Measurements from ENCODE around the gene PITPNM3. TPM values are rescaled to one million over a fixed set of nuclear protein-coding genes. Genes with fewer than 3 reads are reported as not detected.

The PITPNM3 gene
- total RNA-seq, 2 experiments from 2014 or later, result 0.87 to 0.92 TPM

GRCh38 chr17:6580625-6581024 is 24.3 kb upstream of the PITPNM3 start:
- DNase-seq (no peak), ATAC-seq (no peak)
- peaks cover 6% of the 10 kb centered on the region for H3K4me1 Mint-ChIP-seq (ENCODE audit: low read depth)
- peaks cover 37% of the 10 kb centered on the region for H3K36me3 Mint-ChIP-seq (ENCODE audit: low read depth)
- POLR2A ChIA-PET, result no interaction called here
- CTCF ChIA-PET, result no interaction called here
- intact Hi-C loops (cut with micrococcal nuclease), result no loop called here
- H3K9me3 Mint-ChIP-seq, result peaks cover under 1% of the 10 kb centered on the region
- H3K27ac Mint-ChIP-seq, result no peak overlapping the region
- TF ChIP-seq CTCF (IDR thresholded peaks at IDR 0.05), result no peak
- H3K27me3 Mint-ChIP-seq, result no peaks in the 10 kb centered on the region
- H3K4me3 Mint-ChIP-seq, result no peak overlapping the region

- Mint-ChIP-seq H3K27me3 (no peaks in the 10 kb centered on the region), H3K4me1 (ENCODE audit: low read depth) (peaks cover 15% of the 10 kb centered on the region), H3K36me3 (ENCODE audit: low read depth) (peaks cover 19% of the 10 kb centered on the region), H3K9me3 (no peaks in the 10 kb centered on the region), H3K4me3 (no peak overlapping the region), H3K27ac (no peak overlapping the region)
- CTCF ChIA-PET, result no interaction called here
- intact Hi-C loops (cut with micrococcal nuclease), result no loop called here
- ATAC-seq (no peak), DNase-seq (no peak)
- TF ChIP-seq CTCF (IDR thresholded peaks at IDR 0.05), result no peak
- POLR2A ChIA-PET, result no interaction called here
Measured at GRCh38 chr17:6578491-6578890, 22.1 kb upstream of the PITPNM3 start.

- Mint-ChIP-seq H3K4me3 (no peak overlapping the region), H3K9me3 (no peaks in the 10 kb centered on the region), H3K36me3 (ENCODE audit: low read depth) (peaks cover 11% of the 10 kb centered on the region), H3K27me3 (no peaks in the 10 kb centered on the region), H3K27ac (no peak overlapping the region), H3K4me1 (ENCODE audit: low read depth) (peaks cover 15% of the 10 kb centered on the region)
- no peak for TF ChIP-seq CTCF (IDR thresholded peaks at IDR 0.05)
- CTCF ChIA-PET, result no interaction called here
- no peak for DNase-seq
- no peak for ATAC-seq
- intact Hi-C loops (cut with micrococcal nuclease), result no loop called here
- POLR2A ChIA-PET, result no interaction called here
Measured at GRCh38 chr17:6577686-6578263, 21.4 kb upstream of the PITPNM3 start.

GRCh38 chr17:6576038-6576785 is 19.9 kb upstream of the PITPNM3 start:
- Mint-ChIP-seq H3K36me3 (ENCODE audit: low read depth) (peaks cover 6% of the 10 kb centered on the region), H3K27ac (peak overlapping the region; percentile 42), H3K9me3 (no peaks in the 10 kb centered on the region), H3K4me1 (ENCODE audit: low read depth) (peaks cover 15% of the 10 kb centered on the region), H3K4me3 (no peak overlapping the region), H3K27me3 (no peaks in the 10 kb centered on the region)
- intact Hi-C loops (cut with micrococcal nuclease), result no loop called here
- DNase-seq (no peak), ATAC-seq (no peak)
- no peak for TF ChIP-seq CTCF (IDR thresholded peaks at IDR 0.05)
- ChIA-PET CTCF (no interaction called here), POLR2A (no interaction called here)

- CTCF ChIA-PET, result no interaction called here
- TF ChIP-seq CTCF (IDR thresholded peaks at IDR 0.05), result no peak
- Mint-ChIP-seq H3K4me3 (peak overlapping the region; percentile 13), H3K36me3 (ENCODE audit: low read depth) (peaks cover 6% of the 10 kb centered on the region), H3K27me3 (no peaks in the 10 kb centered on the region), H3K27ac (peak overlapping the region; percentile 42), H3K9me3 (no peaks in the 10 kb centered on the region), H3K4me1 (ENCODE audit: low read depth) (peaks cover 15% of the 10 kb centered on the region)
- DNase-seq, result no peak
- POLR2A ChIA-PET, result interaction anchor here (1.0 kb wide), 1 partner anchor 66 kb away, joined by 3 read pairs; no protein-coding TSS in a partner anchor
- intact Hi-C loops (cut with micrococcal nuclease), result no loop called here
- no peak for ATAC-seq
Measured at GRCh38 chr17:6575596-6575988, 19.2 kb upstream of the PITPNM3 start.
